CD4-positive, alpha-beta memory T cell (primary cell): ENCODE data around the gene FYB2. TPM values are rescaled to one million over a fixed set of nuclear protein-coding genes. Genes with fewer than 3 reads are reported as not detected.

ENCODE experiments used
- CTCF ChIA-PET: fragments of 350-600 bp; sonication (Branson Sonifier 250); formaldehyde crosslinking; loops from one replicate; lab custom pipeline; 2021; ENCODE audit warnings: inconsistent platforms; ENCODE audit not compliant: partially characterized antibody; lab: Charles Lee
- POLR2A ChIA-PET: fragments of 350-600 bp; sonication (Branson Sonifier 250); formaldehyde crosslinking; loops from one replicate; lab custom pipeline; 2021; ENCODE audit not compliant: partially characterized antibody; lab: Charles Lee
- DNase-seq, 5 donors: peaks; one replicate each; pipeline versions ENCODE4 v3.0.0 to v3.0.0-alpha.2; 2020 to 2022; ENCODE audit warnings: mixed read lengths in 1 of 5
- H3K27ac ChIP-seq: one replicate; pipeline ENCODE4 v1.7.0; 2013; ENCODE audit warnings: low read depth, low read length
- H3K27me3 ChIP-seq: 2 replicates; pipeline ENCODE4 v1.7.0; 2013; ENCODE audit warnings: mild to moderate bottlenecking, low read length, moderate library complexity; ENCODE audit not compliant: insufficient read depth
- H3K36me3 ChIP-seq: 2 replicates; pipeline ENCODE4 v1.7.0; 2013; ENCODE audit warnings: mild to moderate bottlenecking, low read length, moderate library complexity; ENCODE audit not compliant: insufficient read depth
- H3K4me1 ChIP-seq: 2 replicates; pipeline ENCODE4 v1.7.0; 2013; ENCODE audit warnings: mild to moderate bottlenecking, low read length, moderate library complexity; ENCODE audit not compliant: insufficient read depth
- H3K4me3 ChIP-seq, 2 donors: one replicate each; pipeline ENCODE4 v1.7.0; 2013; ENCODE audit warnings: low read length in 2 of 2, mild to moderate bottlenecking in 1 of 2
- H3K9me3 ChIP-seq, 2 donors: one replicate each; pipeline ENCODE4 v1.7.0; 2013; ENCODE audit warnings: low read length in 2 of 2, control low read depth in 1 of 2; ENCODE audit not compliant: control insufficient read depth in 1 of 2
- H3K27ac Mint-ChIP-seq, 7 donors: one replicate each; pipeline ENCODE4 v1.8.0; 2020 to 2021; ENCODE audit warnings: mixed read lengths in 7 of 7, mild to moderate bottlenecking in 6 of 7, inconsistent platforms in 3 of 7, moderate library complexity in 3 of 7
- H3K27me3 Mint-ChIP-seq, 2 donors: one replicate each; pipeline ENCODE4 v1.8.0; 2020 to 2021; ENCODE audit warnings: mixed read lengths in 2 of 2
- H3K36me3 Mint-ChIP-seq, 2 donors: one replicate each; pipeline ENCODE4 v1.8.0; 2020 to 2021; ENCODE audit warnings: mixed read lengths in 2 of 2, inconsistent platforms in 1 of 2, mild to moderate bottlenecking in 1 of 2
- H3K4me1 Mint-ChIP-seq, 4 donors: one replicate each; pipeline ENCODE4 v1.8.0; 2020 to 2021; ENCODE audit warnings: mixed read lengths in 4 of 4, mild to moderate bottlenecking in 1 of 4
- H3K4me3 Mint-ChIP-seq, 8 donors: one replicate each; pipeline ENCODE4 v1.8.0; 2020 to 2021; ENCODE audit warnings: mixed read lengths in 8 of 8, mild to moderate bottlenecking in 7 of 8, moderate library complexity in 6 of 8, inconsistent platforms in 3 of 8
- H3K9me3 Mint-ChIP-seq, 8 donors: one replicate each; pipeline ENCODE4 v1.8.0; 2020 to 2021; ENCODE audit warnings: mixed read lengths in 8 of 8, mild to moderate bottlenecking in 5 of 8, inconsistent platforms in 3 of 8, moderate library complexity in 1 of 8
- intact Hi-C: fragments of 100-400 bp; cut with micrococcal nuclease; formaldehyde crosslinking; loops from one replicate; pipeline ENCODE4 v1.15.1; 2023
- polyA plus RNA-seq, 2 donors: library from polyadenylated mRNA; unstranded; fragments of 300-500 nt; fragmentation: Illumina TruSeq; gene quantifications; one replicate each; pipeline ENCODE4 v1.2.3, GENCODE V29; 2021
- total RNA-seq, 2 experiments: library from RNA; stranded (reverse); gene quantifications; one replicate each; pipeline ENCODE4 v1.2.3, GENCODE V29; 2021

FYB2 gene
- total and polyA plus RNA-seq, 4 experiments from 2014 or later = not detected

GRCh38 chr1:56675763-56676162 is 143.4 kb downstream of the FYB2 start:
- Mint-ChIP-seq H3K4me3 (no peak overlapping the region), H3K4me1 (no peaks in the 10 kb centered on the region), H3K27me3 (peaks cover 0 to 3% of the 10 kb centered on the region in 2 donors), H3K27ac (no peak overlapping the region), H3K36me3 (no peaks in the 10 kb centered on the region), H3K9me3 (peaks cover 0 to 7% (median 3%) of the 10 kb centered on the region in 8 donors)
- intact Hi-C loops = no loop called here
- no peaks in the 10 kb centered on the region for H3K36me3 ChIP-seq
- H3K27me3 ChIP-seq = no peaks in the 10 kb centered on the region
- H3K4me3 ChIP-seq = no peak overlapping the region
- POLR2A ChIA-PET = no interaction called here
- DNase-seq = no peak
- H3K27ac ChIP-seq = no peak overlapping the region
- H3K4me1 ChIP-seq = no peaks in the 10 kb centered on the region
- no peaks in the 10 kb centered on the region for H3K9me3 ChIP-seq
- CTCF ChIA-PET = no interaction called here

- H3K4me1 ChIP-seq = no peaks in the 10 kb centered on the region
- Mint-ChIP-seq H3K36me3 (no peaks in the 10 kb centered on the region), H3K27me3 (peaks cover 3% of the 10 kb centered on the region in 2 donors), H3K27ac (no peak overlapping the region), H3K9me3 (peaks cover 0 to 4% (median 0%) of the 10 kb centered on the region in 8 donors), H3K4me3 (no peak overlapping the region), H3K4me1 (no peaks in the 10 kb centered on the region)
- no peak for DNase-seq
- intact Hi-C loops = no loop called here
- no peaks in the 10 kb centered on the region for H3K27me3 ChIP-seq
- H3K4me3 ChIP-seq = no peak overlapping the region
- H3K27ac ChIP-seq = no peak overlapping the region
- H3K9me3 ChIP-seq = no peaks in the 10 kb centered on the region
- POLR2A ChIA-PET = no interaction called here
- CTCF ChIA-PET = interaction anchor here (0.9 kb wide), 1 partner anchor 16 kb away, joined by 3 read pairs; no protein-coding TSS in a partner anchor
- no peaks in the 10 kb centered on the region for H3K36me3 ChIP-seq
These were observed 146.6 kb downstream of the FYB2 start for GRCh38 chr1:56672579-56672978.

- POLR2A ChIA-PET = no interaction called here
- DNase-seq = no peak
- no peak overlapping the region for H3K27ac ChIP-seq
- Mint-ChIP-seq H3K4me3 (no peak overlapping the region), H3K4me1 (no peaks in the 10 kb centered on the region), H3K9me3 (peaks cover 0 to 4% (median 0%) of the 10 kb centered on the region in 8 donors), H3K27ac (no peak overlapping the region), H3K27me3 (peaks cover 3% of the 10 kb centered on the region in 2 donors), H3K36me3 (no peaks in the 10 kb centered on the region)
- no peaks in the 10 kb centered on the region for H3K9me3 ChIP-seq
- no peak overlapping the region for H3K4me3 ChIP-seq
- no peaks in the 10 kb centered on the region for H3K27me3 ChIP-seq
- intact Hi-C loops = no loop called here
- CTCF ChIA-PET = no interaction called here
- H3K36me3 ChIP-seq = no peaks in the 10 kb centered on the region
- H3K4me1 ChIP-seq = no peaks in the 10 kb centered on the region
These were observed 147.7 kb downstream of the FYB2 start for GRCh38 chr1:56671542-56671941.

GRCh38 chr1:56671085-56671484 is 148.1 kb downstream of the FYB2 start:
- no peaks in the 10 kb centered on the region for H3K27me3 ChIP-seq
- Mint-ChIP-seq H3K27me3 (peaks cover 3% of the 10 kb centered on the region in 2 donors), H3K4me1 (no peaks in the 10 kb centered on the region), H3K9me3 (peaks cover 0 to 4% (median 0%) of the 10 kb centered on the region in 8 donors), H3K36me3 (no peaks in the 10 kb centered on the region), H3K4me3 (no peak overlapping the region), H3K27ac (no peak overlapping the region)
- H3K4me3 ChIP-seq = no peak overlapping the region
- no peak overlapping the region for H3K27ac ChIP-seq
- DNase-seq = no peak
- CTCF ChIA-PET = no interaction called here
- no peaks in the 10 kb centered on the region for H3K36me3 ChIP-seq
- POLR2A ChIA-PET = no interaction called here
- H3K9me3 ChIP-seq = no peaks in the 10 kb centered on the region
- no peaks in the 10 kb centered on the region for H3K4me1 ChIP-seq
- intact Hi-C loops = no loop called here

- intact Hi-C loops = no loop called here
- Mint-ChIP-seq H3K27me3 (peaks cover 3% of the 10 kb centered on the region in 2 donors), H3K36me3 (no peaks in the 10 kb centered on the region), H3K4me3 (no peak overlapping the region), H3K27ac (no peak overlapping the region), H3K4me1 (no peaks in the 10 kb centered on the region), H3K9me3 (peaks cover 0 to 4% (median 0%) of the 10 kb centered on the region in 8 donors)
- no peak overlapping the region for H3K4me3 ChIP-seq
- H3K36me3 ChIP-seq = no peaks in the 10 kb centered on the region
- no peaks in the 10 kb centered on the region for H3K9me3 ChIP-seq
- POLR2A ChIA-PET = no interaction called here
- no peak for DNase-seq
- CTCF ChIA-PET = no interaction called here
- H3K4me1 ChIP-seq = no peaks in the 10 kb centered on the region
- no peak overlapping the region for H3K27ac ChIP-seq
- H3K27me3 ChIP-seq = no peaks in the 10 kb centered on the region
These were observed 148.9 kb downstream of the FYB2 start for GRCh38 chr1:56670350-56670749.

Other genes starting within 250 kb of the FYB2 start
- under 1 TPM; 0.61 to 0.94 TPM for gene PLPP3, start 239.8 kb downstream of the FYB2 start, total RNA-seq
- gene PLPP3, start 239.8 kb downstream of the FYB2 start, polyA plus RNA-seq = not detected
- gene PRKAA2, start 174.1 kb downstream of the FYB2 start, total RNA-seq = not detected
- gene PRKAA2, start 174.1 kb downstream of the FYB2 start, polyA plus RNA-seq = not detected
- gene C8A, start 35.4 kb upstream of the FYB2 start, total RNA-seq = not detected
- gene C8A, start 35.4 kb upstream of the FYB2 start, polyA plus RNA-seq = not detected
- gene C8B, start 146.6 kb upstream of the FYB2 start, total RNA-seq = not detected
- not detected for gene C8B, start 146.6 kb upstream of the FYB2 start, polyA plus RNA-seq